Ammon's horn (tissue), 1 donor: ENCODE results near the gene FAM83D.
A peak's percentile ranks its signal among the peaks of the same experiment; 100 is the strongest.
"Not testable (repeated sequence)": the region's sequence is repeated elsewhere in the genome, so short reads cannot be mapped to it uniquely, and the experiment has no call there.

Source experiments
- DNase-seq: peaks from one replicate; pipeline ENCODE4 v3.0.0-alpha.2; 2016; ENCODE audit warnings: low spot score

FAM83D gene

DNA sequence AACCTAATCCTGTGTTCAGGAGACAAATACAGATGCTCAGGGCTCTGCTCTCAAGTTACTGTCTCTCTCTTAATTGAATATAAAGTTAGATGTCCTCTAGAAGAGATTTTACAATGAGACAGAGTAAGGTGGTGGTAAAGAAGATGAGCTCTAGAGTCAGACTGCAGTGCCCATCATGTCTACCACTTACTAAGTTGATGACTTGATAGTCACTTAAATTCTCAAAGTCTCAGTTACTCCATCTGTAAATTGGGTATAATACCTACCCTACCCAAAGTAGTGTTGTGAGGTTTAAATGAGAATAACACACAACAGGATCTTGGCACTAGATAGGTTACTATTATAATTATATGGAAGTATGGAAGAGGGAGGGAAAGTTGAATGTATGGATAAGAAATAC lies 37.5 kb downstream of the FAM83D start:
- no peak for DNase-seq

DNA sequence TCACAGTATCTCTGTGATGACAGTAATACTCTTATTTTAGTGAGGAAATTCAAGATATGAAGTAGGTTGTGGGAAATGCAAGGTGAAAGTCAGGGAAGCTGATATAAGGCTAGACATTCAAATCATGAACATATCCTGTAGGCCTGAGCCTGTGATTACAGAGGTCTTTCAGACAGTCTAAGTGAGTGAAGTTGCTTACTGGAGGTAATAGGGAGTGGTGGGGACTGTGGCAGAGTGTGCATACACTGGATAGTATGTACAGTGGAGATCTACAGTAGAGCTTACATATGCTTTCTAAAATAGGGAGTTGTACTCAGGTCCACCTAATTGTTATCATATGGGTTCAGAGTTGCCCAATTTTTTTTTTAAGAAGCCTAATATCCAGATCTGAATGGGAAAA lies 39.0 kb downstream of the FAM83D start:
- DNase-seq: no peak

DNA sequence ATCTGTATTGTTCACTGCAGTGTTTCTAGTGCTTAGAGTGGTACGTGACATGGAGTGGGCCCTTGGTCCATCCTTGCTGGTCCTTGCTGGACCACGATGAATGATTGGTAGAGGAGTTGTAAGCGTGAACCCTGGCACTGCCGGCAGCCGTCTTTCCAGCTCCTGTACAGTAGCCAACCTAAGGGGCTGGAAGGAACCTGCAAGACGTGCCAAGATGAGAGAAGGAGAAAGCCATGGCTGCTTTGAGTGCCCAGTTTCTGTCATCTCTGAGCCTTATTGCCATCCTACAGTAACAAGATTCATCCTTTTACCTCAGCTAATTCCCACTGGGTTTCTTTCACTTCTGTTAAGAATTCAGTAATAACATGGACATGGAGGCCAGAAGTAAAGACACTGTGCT lies 41.9 kb downstream of the FAM83D start:
- DNase-seq: no peak

DNA sequence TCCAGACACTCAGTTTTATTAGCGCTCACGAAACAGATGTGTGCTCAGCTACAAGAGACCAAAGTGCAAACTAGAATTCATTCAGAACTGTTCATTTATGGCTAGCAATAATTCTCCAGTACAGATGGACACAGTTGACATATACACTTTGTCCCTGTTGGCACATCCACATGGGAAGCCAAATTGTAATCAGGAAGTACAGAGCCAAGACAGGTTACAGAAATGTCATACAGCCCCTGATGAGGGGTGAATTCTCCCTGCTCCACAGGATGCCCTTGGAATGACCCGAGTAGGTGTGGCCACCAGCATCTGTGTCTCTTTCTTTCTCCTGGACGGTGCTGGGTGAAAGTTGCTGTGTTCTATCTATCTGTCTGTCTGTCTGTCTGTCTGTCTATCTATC lies 43.5 kb downstream of the FAM83D start:
- DNase-seq: no peak

DNA sequence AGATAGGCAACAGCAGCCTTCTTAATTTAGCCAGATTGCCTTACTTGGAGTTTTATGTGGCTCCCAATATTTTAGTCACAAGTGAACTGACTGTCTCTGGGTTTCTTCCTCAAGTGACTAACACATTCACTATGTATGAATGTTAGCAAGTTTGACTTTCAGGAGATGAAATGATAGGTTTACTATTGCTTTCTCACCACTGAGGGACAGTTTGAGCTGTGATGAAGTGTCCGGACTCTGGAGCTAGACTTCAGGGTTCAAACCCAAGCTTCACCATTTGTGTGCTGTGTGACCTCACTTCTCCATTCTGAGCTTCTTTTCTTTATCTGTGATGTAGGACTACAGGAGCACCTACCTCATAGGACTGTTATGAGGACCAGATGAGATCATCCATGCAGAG lies 44.1 kb downstream of the FAM83D start:
- DNase-seq: no peak

DNA sequence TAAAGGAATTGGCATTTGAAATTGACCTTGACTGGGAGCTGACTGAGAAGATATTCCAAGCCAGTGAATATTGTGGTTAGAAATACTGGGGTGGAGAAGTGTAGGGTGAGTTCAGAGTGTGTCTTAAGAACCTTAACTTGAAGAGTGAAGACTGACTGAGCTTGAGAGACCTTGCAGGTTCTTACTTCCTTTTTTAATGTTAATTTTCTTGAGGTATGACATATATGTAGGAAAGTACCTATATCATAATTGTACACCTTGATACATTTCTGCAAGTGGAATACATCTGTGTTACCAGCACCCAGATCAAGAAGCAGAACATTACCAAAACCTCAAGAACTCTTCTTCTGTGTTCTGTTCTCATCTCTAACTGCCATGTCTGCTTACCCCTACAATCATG lies 46.9 kb downstream of the FAM83D start:
- DNase-seq: no peak

DNA sequence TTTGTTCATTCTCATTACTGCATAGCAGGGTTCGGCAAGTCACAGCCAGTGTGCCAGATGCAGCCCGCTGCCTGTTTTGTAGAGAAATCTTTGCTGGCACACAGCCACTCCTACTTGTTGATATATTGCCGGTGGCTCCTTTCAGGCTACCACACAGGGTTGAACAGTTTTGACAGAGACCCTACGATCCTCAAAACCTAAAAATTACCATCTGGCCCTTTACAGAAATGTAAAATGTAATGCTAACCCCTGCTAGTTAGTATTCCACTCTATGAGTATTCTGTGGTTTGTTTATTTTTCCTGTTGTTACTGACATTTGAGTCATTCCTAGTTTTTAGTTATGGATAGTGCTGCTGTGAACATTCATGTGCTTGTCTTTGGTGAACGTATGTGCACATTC lies 47.4 kb downstream of the FAM83D start:
- peak; percentile 36 for DNase-seq

DNA sequence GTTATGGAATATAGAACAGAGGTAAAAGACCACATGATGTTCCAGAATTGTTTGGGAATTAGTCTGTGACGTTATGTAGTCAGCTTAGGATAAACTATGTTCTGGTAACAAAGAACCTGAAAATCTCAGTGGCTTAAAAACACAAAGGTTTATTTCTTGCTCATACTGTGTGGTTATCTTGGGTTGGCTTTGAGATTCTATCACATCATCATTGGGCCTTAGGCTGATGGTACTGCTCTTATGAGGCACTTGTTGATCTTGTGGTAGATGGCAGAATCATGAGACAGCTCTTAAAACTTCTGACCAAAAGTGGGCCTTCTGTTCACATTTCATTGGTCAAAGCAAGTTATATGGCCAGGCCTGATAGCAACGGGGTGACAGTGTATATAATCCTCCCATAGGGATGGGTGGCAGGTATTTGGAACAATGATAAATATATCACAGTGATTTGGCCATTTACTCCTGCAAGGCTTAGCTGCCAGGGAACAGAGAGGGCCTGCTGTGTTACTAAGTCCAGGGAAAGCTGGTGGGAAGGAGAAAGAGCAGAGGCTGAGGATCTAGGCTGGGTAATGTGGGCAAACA lies 49.4 kb downstream of the FAM83D start:
- no peak for DNase-seq

DNA sequence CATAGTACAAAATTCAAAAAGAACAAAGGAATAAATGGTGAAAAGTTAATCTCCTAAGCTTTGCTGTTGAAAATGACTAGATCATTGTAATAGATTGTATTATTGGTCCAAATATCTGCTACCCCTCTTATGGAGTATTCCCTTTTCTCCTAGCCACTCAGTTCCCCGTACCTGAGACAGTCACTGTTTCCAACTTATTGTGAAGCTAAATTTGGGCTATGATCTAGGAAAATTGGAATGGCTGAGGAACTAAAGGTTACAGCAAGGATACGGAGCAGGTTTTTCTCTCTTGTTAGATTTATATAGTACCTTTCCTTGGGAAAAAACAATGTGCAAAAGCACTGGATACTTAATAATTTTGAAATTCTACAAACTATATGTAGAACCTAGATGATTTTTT lies 53.2 kb downstream of the FAM83D start:
- no peak for DNase-seq

DNA sequence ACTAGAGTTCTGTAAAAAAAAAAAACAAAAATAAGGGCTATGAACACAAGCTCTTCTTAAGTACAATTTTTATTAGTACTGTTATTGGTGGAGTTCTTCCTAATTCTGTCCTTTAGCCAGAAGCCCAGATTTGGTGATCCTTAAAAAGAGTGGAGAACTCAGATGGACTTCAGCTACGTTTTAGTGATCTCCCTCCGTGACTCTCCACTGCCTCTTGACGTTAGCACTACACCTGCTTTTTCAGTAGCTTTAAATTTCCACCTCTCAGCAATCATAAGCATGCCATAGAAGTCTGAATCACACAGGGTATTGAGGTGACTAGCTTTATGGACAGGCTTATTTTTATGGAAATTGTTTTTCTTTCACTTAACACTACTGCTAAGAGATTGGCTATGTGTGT lies 53.6 kb downstream of the FAM83D start:
- no peak for DNase-seq

DNA sequence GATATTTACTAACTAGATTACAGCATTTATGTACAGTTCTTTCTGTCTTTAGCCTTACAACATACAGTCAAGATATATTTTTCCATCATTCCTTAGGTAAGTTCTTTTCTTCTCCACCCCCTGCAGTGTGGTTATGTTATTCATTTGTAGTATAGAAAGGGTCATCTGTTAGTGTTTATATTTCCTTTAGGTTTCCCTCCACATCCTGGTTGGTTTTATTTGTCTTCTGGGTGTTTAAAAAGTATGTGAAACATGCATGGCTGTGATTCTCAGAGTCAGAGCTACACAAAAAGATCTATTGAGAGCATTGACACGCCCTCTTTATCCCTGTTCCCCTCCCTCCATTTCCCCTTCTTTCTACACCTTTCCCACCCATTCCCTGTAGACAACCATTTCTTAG lies 56.1 kb downstream of the FAM83D start:
- no peak for DNase-seq

DNA sequence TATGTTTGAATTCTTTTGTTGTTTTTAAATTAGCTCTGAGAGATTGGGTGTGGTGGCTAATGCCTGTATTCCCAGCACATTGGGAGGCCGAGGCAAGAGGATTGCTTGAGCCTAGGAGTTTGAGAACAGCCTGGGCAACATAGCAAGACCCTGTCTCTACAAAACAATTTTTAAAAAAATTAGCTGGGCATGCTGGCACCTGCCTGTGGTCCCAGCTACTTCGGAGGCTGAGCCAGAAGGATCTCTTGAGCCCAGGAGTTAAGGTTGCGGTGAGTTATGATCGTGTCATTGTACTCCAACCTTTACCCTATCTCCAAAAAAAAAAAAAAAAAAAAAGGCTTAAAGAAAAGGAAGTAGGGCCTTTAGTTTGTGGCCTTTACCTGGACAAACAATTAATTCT lies 58.8 kb downstream of the FAM83D start:
- no peak for DNase-seq

DNA sequence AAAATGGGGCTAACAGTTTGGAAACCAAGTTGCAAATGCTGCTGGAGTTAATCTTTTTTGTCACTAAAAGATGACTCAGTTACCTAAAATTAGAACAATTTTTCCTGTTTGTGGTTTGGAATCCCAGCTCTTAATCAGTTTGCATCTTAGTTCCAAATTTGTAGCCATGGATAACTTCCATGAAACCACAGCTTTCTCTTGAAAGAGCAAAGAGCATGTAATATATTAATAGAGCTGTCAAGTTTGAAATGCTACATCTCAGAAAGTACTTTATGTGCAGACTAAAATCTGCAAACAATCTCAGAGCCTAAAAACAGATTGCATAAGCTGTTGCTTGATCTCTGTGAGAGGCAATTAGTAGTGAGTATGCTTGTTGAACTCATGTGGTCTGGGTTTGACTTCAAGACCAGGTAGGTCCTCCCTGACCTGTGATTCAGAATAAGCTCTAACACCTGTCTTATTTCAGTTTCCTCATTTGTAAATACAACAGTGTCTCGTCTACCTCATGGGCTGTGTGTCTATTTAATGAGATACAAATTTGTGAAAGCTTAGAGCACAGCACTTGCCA lies 59.5 kb downstream of the FAM83D start:
- DNase-seq: no peak

DNA sequence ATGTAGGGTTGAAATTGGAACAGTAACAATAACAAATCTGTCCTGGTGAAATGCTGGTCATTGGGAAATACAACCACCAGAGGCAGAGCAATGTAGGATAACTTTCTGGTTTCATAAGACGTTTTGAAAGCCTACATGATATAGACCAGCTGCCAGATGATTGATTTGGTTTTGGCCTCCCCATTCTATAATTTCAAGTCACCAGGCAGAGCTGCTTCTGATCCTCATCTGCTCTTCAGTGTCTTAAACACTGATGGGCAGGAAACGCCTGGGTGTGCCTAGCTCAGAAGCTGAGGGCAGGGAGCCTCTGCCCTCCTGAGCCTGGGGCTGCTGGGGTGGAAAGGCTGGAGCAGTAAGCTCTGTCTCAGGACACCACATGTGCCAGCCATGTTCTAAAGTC lies 60.4 kb downstream of the FAM83D start:
- DNase-seq: no peak

DNA sequence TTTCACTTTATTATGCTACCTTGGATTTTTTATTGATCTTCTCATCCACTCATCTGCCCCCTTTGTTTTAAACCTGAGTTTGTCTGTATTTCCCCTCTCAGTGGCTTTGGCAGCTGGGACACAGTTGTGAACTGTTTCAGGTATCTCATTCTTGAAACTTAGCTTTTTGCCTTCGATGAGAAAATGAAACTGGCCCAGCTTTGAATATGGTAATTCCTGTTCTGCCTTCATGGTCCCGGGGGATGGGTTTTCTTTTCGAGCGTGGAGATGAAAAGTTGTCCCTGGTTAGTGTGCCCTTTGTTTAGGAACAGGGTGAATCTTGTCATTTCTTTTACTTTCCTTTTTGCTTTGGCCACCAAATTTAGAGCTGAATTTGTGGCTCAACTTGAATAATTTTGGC lies 61.6 kb downstream of the FAM83D start:
- DNase-seq: no peak

DNA sequence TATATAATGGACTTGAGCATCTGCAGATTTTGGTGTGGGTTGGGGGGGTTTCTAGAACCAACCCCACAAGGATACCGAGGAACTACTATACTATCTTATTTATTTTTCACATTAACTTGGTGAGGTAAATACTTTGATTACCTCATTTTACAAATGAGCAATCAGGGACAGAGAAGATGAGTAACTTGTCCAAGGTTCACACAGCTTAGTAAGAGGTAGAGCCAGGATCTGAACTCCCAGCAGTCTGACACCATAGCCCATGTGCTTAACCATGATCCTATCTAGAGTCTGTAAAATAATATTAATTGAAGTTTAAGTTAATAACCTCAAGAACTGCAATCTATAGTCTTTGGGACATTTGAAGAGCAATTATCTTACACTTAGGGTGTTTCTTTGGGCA lies 64.5 kb downstream of the FAM83D start:
- DNase-seq: no peak

DNA sequence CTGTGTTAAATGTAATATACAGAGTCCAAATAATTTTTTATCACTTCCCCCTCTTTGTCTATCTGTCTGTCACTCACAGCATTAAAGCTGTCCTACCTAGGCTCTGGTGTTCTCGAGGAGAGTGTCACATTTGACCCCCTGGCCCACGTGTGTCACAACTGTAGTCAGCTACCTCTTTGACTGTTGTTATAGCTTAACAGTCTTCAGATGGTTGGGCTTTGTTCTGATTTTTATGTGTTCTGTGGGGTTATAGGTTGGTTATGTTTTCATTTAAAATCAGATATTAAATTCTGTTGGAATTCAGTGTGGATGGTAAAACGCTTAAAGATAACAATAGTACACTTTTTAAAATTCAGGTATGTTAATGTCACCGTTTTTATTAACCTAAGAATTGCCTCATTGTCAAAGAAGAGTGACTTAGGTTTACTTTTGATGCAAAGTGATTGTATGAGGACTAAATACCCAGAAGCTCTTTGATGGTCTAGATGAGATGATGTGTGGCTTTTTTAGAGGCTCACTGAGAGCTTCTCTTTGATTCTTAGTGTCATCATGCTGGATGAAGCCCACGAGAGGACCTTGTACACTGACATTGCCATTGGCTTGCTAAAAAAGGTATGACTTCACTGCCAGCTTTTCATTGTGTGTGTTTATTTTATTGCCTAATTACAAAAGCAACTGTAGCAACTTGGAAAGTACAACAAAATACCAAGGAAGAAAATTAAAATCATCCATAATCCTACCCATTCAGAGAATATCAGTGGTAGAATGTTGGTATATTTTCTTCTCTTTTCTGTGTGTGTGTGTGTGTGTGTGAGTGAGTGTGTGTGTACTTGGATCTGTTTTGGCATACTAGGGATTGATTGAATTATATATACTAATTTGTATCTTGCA lies 65.8 kb downstream of the FAM83D start:
- DNase-seq: no peak

DNA sequence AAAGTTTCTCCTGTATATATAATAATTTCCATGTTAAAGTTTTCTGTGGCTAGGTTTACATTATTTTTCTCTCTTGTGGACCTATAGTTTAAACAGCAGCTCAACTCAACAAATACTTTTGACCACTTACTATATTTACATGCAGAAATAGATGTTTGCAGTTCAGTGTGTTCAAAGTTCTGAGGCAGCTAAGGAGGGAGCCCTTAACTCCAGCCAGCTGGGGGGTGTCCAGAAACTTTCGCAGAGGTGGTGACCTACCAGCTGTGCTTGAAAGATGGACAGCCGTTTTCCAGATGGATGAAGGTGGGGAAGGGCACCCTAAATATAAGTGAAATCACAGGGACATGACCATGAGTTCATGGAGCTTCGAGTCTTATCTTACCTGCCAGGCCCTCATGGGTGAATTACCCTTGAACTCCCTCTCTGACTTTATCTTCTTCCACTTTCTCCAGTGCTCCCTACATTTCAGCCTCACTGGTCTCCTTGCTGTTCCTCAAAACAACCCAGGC lies 69.4 kb downstream of the FAM83D start:
- no peak for DNase-seq

DNA sequence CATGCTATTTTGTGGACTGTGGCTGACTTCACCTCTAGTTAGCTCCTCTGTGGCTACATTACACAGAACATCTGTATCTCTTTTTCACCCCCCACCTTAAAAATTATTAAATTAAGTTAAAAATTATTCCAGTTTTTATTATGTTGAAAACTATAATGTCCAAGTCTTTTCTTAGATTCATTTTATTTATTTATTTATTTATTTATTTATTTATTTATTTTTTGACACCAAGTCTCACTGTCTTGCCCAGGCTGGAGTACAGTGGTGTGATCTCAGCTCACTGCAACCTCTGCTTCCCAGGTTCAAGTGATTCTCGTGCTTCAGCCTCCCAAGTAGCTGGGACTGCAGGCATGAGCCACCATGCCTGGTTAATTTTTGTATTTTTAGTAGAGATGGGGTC lies 70.6 kb downstream of the FAM83D start:
- not testable (repeated sequence) for DNase-seq

DNA sequence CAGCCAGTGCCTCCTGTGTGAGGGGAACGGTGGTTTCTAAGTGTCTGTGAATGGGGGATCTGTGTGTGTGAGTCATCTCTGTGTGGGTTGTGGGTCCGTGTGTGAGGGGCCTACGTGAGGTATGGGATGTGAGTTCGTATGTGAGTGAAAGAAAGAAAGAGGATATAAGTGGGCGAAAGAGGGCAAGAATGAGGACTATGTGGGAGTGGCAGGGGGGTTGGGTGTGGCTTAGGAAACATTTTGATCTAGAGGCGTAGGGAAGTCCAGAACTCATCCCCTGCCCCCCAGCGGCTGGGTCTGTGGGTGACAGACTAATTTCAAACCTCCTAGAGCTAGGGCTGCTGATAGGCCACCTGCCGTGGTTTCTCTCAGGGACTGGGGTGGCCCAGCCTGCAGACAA lies 71.4 kb downstream of the FAM83D start:
- DNase-seq: no peak

DNA sequence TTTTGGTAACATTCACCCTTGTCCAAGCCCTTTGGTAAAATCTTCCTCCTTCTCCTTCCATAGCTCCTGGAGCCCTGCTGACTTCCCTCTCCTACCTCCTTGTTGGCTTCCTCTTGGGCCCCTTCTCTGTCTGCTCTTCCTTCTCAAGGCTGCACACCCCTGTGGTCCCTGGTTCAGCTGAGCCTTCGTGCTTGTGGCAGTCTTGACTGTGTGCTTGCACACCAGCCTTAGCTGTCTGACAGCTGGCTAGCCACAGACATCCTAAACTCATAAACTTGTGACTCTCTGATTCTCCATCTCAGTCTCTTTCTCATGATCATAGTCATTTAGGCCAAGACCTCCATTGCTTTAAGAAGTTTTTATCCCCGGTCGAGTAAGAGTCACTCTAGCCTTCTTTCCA lies 73.0 kb downstream of the FAM83D start:
- no peak for DNase-seq

DNA sequence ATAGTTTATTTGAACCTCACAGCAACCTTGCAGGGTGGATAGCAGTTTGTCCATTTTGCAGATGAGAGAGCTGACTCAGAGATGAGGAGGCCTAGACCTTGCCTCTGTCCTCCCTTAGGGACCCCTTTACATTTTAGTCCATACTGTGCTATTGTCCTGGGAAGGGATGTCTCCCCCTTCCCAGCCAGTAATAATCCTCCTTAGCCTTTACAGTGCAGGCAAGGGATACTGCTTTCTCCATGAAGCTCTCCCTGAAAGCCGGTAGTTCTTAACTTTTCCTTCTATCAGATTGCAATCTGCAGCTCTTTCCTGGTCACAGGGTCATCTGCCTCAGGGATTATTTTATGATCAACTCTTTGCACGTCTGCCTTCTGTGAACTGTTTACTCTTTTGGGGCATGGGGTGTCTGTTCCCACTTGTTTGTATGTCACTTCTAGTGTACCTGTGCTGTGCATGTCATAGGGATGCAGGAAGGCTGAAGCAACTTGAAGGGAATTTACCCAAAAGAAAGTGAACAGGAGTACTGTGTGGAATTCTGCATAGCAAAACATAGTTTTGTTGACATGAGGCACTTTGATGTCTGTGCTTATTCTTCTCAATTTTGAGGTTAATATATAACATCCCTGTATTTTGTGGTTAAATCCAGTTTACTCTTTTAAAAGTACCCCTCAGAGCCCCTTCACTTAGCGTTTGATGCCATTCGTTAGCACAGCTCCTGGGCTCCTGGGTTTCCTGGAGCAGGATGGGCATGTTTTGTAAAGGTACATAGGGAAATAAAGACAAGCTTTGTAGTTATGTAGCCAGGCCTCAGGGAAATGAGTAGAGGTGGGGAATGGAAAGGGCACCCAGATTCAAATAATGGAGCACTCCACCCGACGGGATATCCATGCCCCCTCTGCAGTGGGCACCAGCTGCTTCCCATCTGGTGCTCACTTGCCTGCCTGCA lies 74.0 kb downstream of the FAM83D start:
- DNase-seq: no peak
